Esophagus squamous epithelium (tissue), 5 donors: ENCODE data around the gene GLTP. TPM values are rescaled to one million over a fixed set of nuclear protein-coding genes. Genes with fewer than 3 reads are reported as not detected.

Source experiments
- DNase-seq: peaks from one replicate; lab custom pipeline; 2025; lab: John Stamatoyannopoulos, UW
- H3K27ac ChIP-seq, 4 donors: fragments of 200-600 bp; sonication (generic); one replicate each; pipeline ENCODE4 v1.5.1; 2016 to 2019; ENCODE audit warnings: mild to moderate bottlenecking in 1 of 4
- H3K27me3 ChIP-seq, 4 donors: fragments of 200-600 bp; sonication (generic); 1 replicate in 3 of 4; 2 replicates in 1 of 4; pipeline versions ENCODE4 v1.5.1 to v1.6.0; 2017 to 2021; ENCODE audit warnings: antibody characterized with exemption in 1 of 4
- H3K36me3 ChIP-seq, 3 donors: fragments of 200-600 bp; sonication (generic); one replicate each; pipeline ENCODE4 v1.5.1; 2016 to 2019
- H3K4me1 ChIP-seq, 3 donors: fragments of 200-600 bp; sonication (generic); one replicate each; pipeline ENCODE4 v1.5.1; 2017 to 2019
- H3K4me3 ChIP-seq, 4 donors: fragments of 200-600 bp; sonication (generic); 1 replicate in 3 of 4; 2 replicates in 1 of 4; pipeline ENCODE4 v1.5.1; 2016 to 2019; ENCODE audit warnings: mild to moderate bottlenecking in 2 of 4, moderate library complexity in 1 of 4
- H3K9me3 ChIP-seq, 3 donors: fragments of 200-600 bp; sonication (generic); one replicate each; pipeline ENCODE4 v1.5.1; 2016 to 2019
- POLR2A ChIP-seq, 4 donors: fragments of 450-650 bp; IDR thresholded peaks; one replicate each; pipeline ENCODE4 v1.6.1; 2017; ENCODE audit warnings: antibody characterized with exemption in 4 of 4, mild to moderate bottlenecking in 4 of 4, moderate library complexity in 3 of 4
- WGBS, 2 donors: methylation state at CpG; one replicate each; pipeline ENCODE4 v1.1.5; 2018; 5-methylcytosine and 5-hydroxymethylcytosine counted together
- intact Hi-C: fragments of 100-400 bp; cut with DNase I; formaldehyde crosslinking; loops from one replicate; pipeline ENCODE4 v1.15.0; 2022
- total RNA-seq, 4 donors: library from RNA; depleted of rRNA; stranded (reverse); fragments of >200 nt; gene quantifications; one replicate each; pipeline ENCODE4 v1.1.0, GENCODE V29; 2016
- TF ChIP-seq, protein P1 (sequence below), 6 experiments: fragments of 450-650 bp in 4 of 6; fragments of 200-600 bp in 2 of 6; sonication (generic) in 2 of 6; IDR thresholded peaks; one replicate each; pipeline ENCODE4 v1.5.1; 2016 to 2019; ENCODE audit warnings: antibody characterized with exemption in 6 of 6, mild to moderate bottlenecking in 4 of 6, moderate library complexity in 4 of 6
- donor health status: DM: yes; HTN: yes; CAD: no.

The GLTP gene
- total RNA-seq, 4 donors from 2014 or later: 315 to 901 (median 457) TPM

DNA sequence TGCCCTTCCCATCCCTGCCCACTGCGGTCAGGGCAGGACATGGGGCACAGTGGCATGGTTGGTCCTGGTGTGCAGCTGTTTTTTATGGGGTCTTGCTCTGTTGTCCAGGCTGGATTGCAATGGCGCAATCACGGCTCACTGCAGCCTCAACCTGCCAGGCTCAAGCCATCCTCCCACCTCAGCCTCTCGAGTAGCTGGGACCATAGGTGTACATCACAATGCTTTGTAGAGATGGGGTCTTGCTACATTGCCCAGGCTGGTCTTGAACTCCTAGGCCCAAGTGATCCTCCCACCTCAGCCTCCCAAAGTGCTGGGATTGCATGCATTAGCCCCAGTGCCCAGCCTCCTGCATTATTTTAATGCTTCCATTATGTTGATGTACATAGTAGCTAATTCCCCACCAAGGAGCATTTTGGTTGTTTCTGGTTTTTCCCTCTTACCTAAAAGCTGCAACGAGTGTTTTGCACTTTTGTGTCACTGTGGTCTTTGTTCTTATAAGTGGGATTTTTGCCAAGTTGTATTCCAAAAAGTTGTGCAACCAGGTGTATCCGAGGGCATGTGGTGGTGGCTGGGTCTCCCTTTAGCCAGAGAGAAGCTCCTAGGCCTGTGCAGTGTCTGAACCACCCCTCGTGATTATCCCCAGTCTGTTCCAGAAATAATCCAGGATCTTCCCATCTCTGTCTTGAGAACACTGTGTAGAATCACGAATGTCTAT, 30.1 kb upstream of the GLTP start:
- DNase-seq: no peak
- WGBS, 2 donors: 80 to 88% methylated on average over 7 to 8 of the region's 8 CpGs
- TF ChIP-seq, protein P1, sequence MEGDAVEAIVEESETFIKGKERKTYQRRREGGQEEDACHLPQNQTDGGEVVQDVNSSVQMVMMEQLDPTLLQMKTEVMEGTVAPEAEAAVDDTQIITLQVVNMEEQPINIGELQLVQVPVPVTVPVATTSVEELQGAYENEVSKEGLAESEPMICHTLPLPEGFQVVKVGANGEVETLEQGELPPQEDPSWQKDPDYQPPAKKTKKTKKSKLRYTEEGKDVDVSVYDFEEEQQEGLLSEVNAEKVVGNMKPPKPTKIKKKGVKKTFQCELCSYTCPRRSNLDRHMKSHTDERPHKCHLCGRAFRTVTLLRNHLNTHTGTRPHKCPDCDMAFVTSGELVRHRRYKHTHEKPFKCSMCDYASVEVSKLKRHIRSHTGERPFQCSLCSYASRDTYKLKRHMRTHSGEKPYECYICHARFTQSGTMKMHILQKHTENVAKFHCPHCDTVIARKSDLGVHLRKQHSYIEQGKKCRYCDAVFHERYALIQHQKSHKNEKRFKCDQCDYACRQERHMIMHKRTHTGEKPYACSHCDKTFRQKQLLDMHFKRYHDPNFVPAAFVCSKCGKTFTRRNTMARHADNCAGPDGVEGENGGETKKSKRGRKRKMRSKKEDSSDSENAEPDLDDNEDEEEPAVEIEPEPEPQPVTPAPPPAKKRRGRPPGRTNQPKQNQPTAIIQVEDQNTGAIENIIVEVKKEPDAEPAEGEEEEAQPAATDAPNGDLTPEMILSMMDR (IDR thresholded peaks at IDR 0.05): no peak
- no peak for TF ChIP-seq POLR2A (IDR thresholded peaks at IDR 0.05)

DNA sequence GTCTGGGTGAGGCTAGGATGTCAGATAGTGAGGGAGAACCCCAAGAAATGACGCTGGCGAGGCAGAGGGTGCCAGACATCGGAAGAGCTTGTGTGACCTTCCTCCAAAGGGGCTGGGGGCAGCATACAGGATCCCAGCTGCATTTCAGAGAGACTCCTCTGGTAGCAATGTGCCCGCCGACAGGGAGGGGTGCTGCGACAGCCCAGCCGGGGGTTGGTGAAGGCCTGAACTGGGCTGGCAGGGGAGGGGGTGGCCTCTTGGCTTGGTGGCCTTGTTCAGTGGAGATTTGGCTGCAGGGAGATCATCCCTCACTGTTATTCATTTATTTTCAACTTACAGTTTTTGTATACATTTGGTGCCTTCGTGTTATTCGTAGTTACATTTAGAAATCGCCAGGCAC, 25.0 kb upstream of the GLTP start:
- DNase-seq: no peak
- peaks cover 11 to 17% (median 13%) of the 10 kb centered on the region in 3 donors for H3K4me1 ChIP-seq
- no peaks in the 10 kb centered on the region for H3K27me3 ChIP-seq
- WGBS, 2 donors: 93 to 94% methylated on average over 10 of the region's 10 CpGs
- peaks cover 47 to 82% (median 57%) of the 10 kb centered on the region in 3 donors for H3K36me3 ChIP-seq
- no peaks in the 10 kb centered on the region for H3K9me3 ChIP-seq
- intact Hi-C loops: no loop called here
- no peak overlapping the region for H3K27ac ChIP-seq
- TF ChIP-seq, protein P1 (IDR thresholded peaks at IDR 0.05): no peak
- TF ChIP-seq POLR2A (IDR thresholded peaks at IDR 0.05): no peak
- no peak overlapping the region for H3K4me3 ChIP-seq

More for the DNA sequence above, 30.1 kb upstream of the GLTP start:
- no peak overlapping the region for H3K4me3 ChIP-seq
- intact Hi-C loops: no loop called here
- H3K4me1 ChIP-seq: peaks cover 0 to 13% (median 6%) of the 10 kb centered on the region in 3 donors
- peaks cover 46 to 100% (median 58%) of the 10 kb centered on the region in 3 donors for H3K36me3 ChIP-seq
- no peaks in the 10 kb centered on the region for H3K27me3 ChIP-seq
- H3K9me3 ChIP-seq: no peaks in the 10 kb centered on the region
- no peak overlapping the region for H3K27ac ChIP-seq

DNA sequence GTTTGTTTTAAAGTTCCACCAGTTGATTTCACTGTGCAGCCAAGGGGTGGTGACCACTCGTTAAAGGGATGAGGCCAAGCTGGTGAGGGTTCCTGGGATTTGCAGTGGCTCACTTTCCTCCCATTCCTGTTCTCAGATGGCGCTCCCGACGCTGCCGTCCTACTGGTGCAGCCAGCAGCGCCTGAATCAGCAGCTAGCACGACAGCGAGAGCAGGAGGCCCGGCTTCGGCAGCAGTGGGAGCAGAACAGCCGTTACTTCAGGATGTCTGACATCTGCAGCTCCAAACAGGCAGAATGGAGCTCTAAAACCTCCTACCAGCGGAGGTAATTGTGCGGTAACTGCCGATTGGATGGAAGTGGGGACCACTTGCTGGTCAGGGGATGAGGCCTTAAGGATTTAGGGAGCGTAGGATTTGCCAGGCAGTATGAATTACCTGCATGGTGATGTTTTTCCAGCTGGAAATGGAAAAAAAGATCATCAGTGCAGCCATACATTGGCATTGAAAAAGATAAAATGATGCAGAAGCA, 22.6 kb upstream of the GLTP start:
- H3K4me3 ChIP-seq: no peak overlapping the region
- H3K27ac ChIP-seq: no peak overlapping the region
- TF ChIP-seq, protein P1 (IDR thresholded peaks at IDR 0.05): no peak
- TF ChIP-seq POLR2A (IDR thresholded peaks at IDR 0.05): no peak
- DNase-seq: no peak
- intact Hi-C loops: no loop called here
- H3K4me1 ChIP-seq: peaks cover 17 to 28% (median 17%) of the 10 kb centered on the region in 3 donors
- H3K36me3 ChIP-seq: peaks cover 43 to 59% (median 45%) of the 10 kb centered on the region in 3 donors
- H3K9me3 ChIP-seq: no peaks in the 10 kb centered on the region
- WGBS, 2 donors: 90 to 95% methylated on average over 4 of the region's 15 CpGs
- no peaks in the 10 kb centered on the region for H3K27me3 ChIP-seq

GRCh38 chr12:109900752-109901580, 20.6 kb upstream of the GLTP start:
- Histone ChIP-seq H3K27ac (peak overlapping the region; percentile 87 to 92 (median 90)), H3K9me3 (no peaks in the 10 kb centered on the region), H3K4me3 (peak overlapping the region; percentile 64 to 99 (median 86)), H3K36me3 (peaks cover 25 to 39% (median 27%) of the 10 kb centered on the region in 3 donors), H3K27me3 (no peaks in the 10 kb centered on the region), H3K4me1 (peaks cover 17 to 41% (median 17%) of the 10 kb centered on the region in 3 donors)
- intact Hi-C loops: no loop called here
- TF ChIP-seq, protein P1 (IDR thresholded peaks at IDR 0.05): no peak
- TF ChIP-seq POLR2A (IDR thresholded peaks at IDR 0.05): no peak
- WGBS, 2 donors: 9% methylated on average over 6 to 11 of the region's 16 CpGs
- DNase-seq: no peak
